Thymus (tissue), 11 donors: ENCODE measurements around the gene ATAD3A. TPM values are rescaled to one million over a fixed set of nuclear protein-coding genes. Genes with fewer than 3 reads are reported as not detected.
"Not testable (repeated sequence)": the region's sequence is repeated elsewhere in the genome, so short reads cannot be mapped to it uniquely, and the experiment has no call there.

Source experiments
- DNase-seq, 9 donors: peaks; one replicate each; pipeline ENCODE4 v3.0.0-alpha.2; 2013; ENCODE audit warnings: low spot score in 9 of 9, low read depth in 6 of 9, missing footprints in 1 of 9
- H3K27ac ChIP-seq, 2 donors: one replicate each; pipeline ENCODE4 v1.5.1; 2013; ENCODE audit warnings: control low read depth in 1 of 2, low read depth in 1 of 2, low read length in 1 of 2, mild to moderate bottlenecking in 1 of 2, moderate library complexity in 1 of 2
- H3K27me3 ChIP-seq, 2 donors: one replicate each; pipeline ENCODE4 v1.5.1; 2013; ENCODE audit warnings: low read length in 1 of 2; ENCODE audit not compliant: control insufficient read depth in 2 of 2, insufficient read depth in 1 of 2
- H3K36me3 ChIP-seq, 2 donors: one replicate each; pipeline ENCODE4 v1.5.1; 2013; ENCODE audit warnings: low read length in 1 of 2, mild to moderate bottlenecking in 1 of 2, moderate library complexity in 1 of 2; ENCODE audit not compliant: control insufficient read depth in 2 of 2, insufficient read depth in 2 of 2
- H3K4me1 ChIP-seq, 2 donors: one replicate each; pipeline ENCODE4 v1.5.1; 2013; ENCODE audit warnings: low read length in 2 of 2; ENCODE audit not compliant: control insufficient read depth in 2 of 2, insufficient read depth in 2 of 2
- H3K4me3 ChIP-seq, 2 donors: one replicate each; pipeline ENCODE4 v1.5.1; 2013; ENCODE audit warnings: low read length in 2 of 2, control low read depth in 1 of 2, mild to moderate bottlenecking in 1 of 2
- H3K9me3 ChIP-seq, 2 donors: one replicate each; pipeline ENCODE4 v1.5.1; 2013; ENCODE audit warnings: low read length in 1 of 2, mild to moderate bottlenecking in 1 of 2; ENCODE audit not compliant: control insufficient read depth in 2 of 2, insufficient read depth in 1 of 2
- WGBS: extraction: QIAGEN DNeasy Blood & Tissue Kit; methylation state at CpG from one replicate; pipeline ENCODE4 v1.1.7; 2013; 5-methylcytosine and 5-hydroxymethylcytosine counted together
- polyA plus RNA-seq: library from polyadenylated mRNA; stranded (reverse); fragments of 200-250 nt; gene quantifications from one replicate; pipeline ENCODE4 v1.2.3, GENCODE V29; 2013
- total RNA-seq: library from RNA; stranded (reverse); fragments of 120-200 nt; gene quantifications from one replicate; pipeline ENCODE4 v1.2.4, GENCODE V29; 2013
- donor health status: healthy.

The ATAD3A gene
- total and polyA plus RNA-seq, 2 donors, result 17.5 to 20.2 TPM

GRCh38 chr1:1533894-1534291 lies 21.9 kb downstream of the ATAD3A start:
- Histone ChIP-seq H3K36me3 (peaks cover 12 to 30% of the 10 kb centered on the region in 2 donors), H3K9me3 (peaks cover 1 to 18% of the 10 kb centered on the region in 2 donors)
- 95% methylated on average over 15 of the region's 18 CpGs for WGBS
- H3K4me3 ChIP-seq, H3K27ac ChIP-seq, H3K4me1 ChIP-seq, DNase-seq, H3K27me3 ChIP-seq: not testable (repeated sequence)

GRCh38 chr1:1534401-1535154 lies 22.6 kb downstream of the ATAD3A start:
- Histone ChIP-seq H3K27me3 (peaks cover 5 to 15% of the 10 kb centered on the region in 2 donors), H3K4me3 (no peak overlapping the region), H3K27ac (no peak overlapping the region), H3K36me3 (peaks cover 9 to 25% of the 10 kb centered on the region in 2 donors), H3K9me3 (peaks cover 1 to 18% of the 10 kb centered on the region in 2 donors), H3K4me1 (peaks cover 0 to 4% of the 10 kb centered on the region in 2 donors)
- WGBS, result 95% methylated on average over 31 of the region's 31 CpGs
- no peak for DNase-seq

DNA sequence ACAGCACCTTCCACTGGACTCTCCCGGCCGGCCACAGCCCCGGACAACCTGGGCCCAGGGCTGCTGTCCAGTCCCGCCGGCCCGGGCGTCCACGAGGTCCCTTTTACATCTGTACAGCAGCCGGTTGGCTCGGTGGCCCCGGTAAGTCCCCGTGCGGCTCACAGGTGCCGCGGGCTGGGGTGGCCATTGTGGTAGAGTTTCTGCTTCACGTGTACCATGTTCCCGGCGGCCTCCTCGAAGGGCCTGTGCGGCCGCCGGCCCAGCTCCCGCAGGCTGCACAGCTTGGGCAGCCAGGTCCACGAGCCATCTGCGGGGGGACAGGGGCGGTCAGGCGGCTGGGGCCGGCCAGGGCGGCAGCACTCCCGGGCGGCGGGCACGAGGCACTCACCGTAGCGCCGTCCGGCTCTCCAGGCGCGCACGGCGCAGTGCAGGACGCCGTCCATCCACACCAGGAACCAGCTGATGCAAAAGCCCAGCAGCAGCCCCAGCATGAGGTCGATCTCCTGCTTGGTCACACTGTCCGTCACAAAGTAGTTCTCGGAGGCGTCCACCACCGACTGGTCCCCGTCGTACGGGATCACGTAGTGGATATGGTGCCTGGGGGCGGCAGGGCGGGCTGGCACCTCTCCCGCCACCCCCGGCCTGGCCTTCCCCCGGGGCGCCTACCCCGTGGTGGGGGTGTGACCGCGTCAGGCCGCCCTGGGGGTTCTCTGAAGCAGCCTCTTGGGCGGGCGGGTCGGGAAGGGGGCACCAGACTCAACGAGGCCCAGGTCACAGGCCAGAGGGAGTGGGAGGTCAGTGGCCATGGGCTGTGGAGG lies 23.4 kb downstream of the ATAD3A start:
- Histone ChIP-seq H3K27me3 (peaks cover 5 to 17% of the 10 kb centered on the region in 2 donors), H3K27ac (no peak overlapping the region), H3K9me3 (peaks cover 0 to 12% of the 10 kb centered on the region in 2 donors), H3K4me1 (peaks cover 0 to 4% of the 10 kb centered on the region in 2 donors), H3K4me3 (no peak overlapping the region), H3K36me3 (peaks cover 3 to 18% of the 10 kb centered on the region in 2 donors)
- DNase-seq, result no peak
- 97% methylated on average over 66 of the region's 66 CpGs for WGBS

DNA sequence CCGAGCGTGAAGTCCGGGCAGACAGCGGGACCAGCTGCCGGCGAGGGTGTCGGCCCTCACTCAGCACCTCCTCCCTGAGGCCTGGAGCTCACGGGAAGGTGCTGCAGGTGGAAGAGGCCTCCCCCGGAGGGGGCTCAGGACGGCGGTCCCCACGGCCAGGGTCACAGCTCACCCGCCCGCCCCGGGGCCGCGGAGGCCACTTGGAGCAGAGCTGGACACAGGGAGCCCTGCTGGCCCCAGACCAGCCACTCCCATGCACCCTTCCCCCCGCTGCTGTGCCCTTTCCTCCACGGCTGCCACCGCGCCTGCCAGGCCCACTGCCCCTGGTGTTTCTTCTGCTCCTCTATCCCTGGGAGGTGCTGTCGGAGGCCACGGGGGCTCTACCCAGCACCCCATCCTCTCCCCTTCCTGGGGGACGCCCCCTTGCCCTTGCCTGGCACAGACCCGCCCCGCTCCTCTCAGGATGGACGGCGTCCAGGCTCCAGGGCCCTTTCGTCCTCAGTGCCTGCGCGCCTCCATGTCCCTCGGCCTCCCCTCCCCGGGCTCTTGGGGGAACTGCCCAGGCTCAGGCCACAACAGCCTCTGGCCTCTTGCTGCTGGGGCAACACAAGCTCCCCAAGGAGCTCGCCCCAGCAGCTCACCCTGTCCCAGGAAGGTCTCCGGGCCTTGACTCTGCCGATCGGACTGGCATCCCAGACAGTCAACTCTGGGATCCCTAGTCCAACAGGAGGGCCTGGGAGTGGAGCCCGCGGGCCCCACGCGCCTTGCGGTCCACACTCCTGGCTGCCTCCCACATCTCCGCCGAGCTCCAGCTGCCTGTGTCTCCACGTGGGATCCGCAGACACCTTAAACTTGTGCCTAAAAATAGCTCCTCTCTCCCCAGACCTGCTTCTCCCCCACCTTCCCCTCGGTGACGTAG lies 24.3 kb downstream of the ATAD3A start:
- Histone ChIP-seq H3K27me3 (peaks cover 5 to 24% of the 10 kb centered on the region in 2 donors), H3K27ac (no peak overlapping the region), H3K9me3 (peaks cover 0 to 6% of the 10 kb centered on the region in 2 donors), H3K4me3 (no peak overlapping the region), H3K36me3 (peaks cover 5 to 23% of the 10 kb centered on the region in 2 donors), H3K4me1 (peaks cover 2 to 8% of the 10 kb centered on the region in 2 donors)
- 95% methylated on average over 48 of the region's 48 CpGs for whole genome bisulfite sequencing
- no peak for DNase-seq

- H3K4me1 ChIP-seq, result peaks cover 2 to 8% of the 10 kb centered on the region in 2 donors
- H3K9me3 ChIP-seq, result no peaks in the 10 kb centered on the region
- H3K27me3 ChIP-seq, result peaks cover 5 to 25% of the 10 kb centered on the region in 2 donors
- 98% methylated on average over 15 of the region's 15 CpGs for WGBS
- no peak for DNase-seq
- H3K36me3 ChIP-seq, result peaks cover 12 to 30% of the 10 kb centered on the region in 2 donors
- no peak overlapping the region for H3K27ac ChIP-seq
- no peak overlapping the region for H3K4me3 ChIP-seq
Observed at GRCh38 chr1:1536938-1537546, 25.1 kb downstream of the ATAD3A start.

DNA sequence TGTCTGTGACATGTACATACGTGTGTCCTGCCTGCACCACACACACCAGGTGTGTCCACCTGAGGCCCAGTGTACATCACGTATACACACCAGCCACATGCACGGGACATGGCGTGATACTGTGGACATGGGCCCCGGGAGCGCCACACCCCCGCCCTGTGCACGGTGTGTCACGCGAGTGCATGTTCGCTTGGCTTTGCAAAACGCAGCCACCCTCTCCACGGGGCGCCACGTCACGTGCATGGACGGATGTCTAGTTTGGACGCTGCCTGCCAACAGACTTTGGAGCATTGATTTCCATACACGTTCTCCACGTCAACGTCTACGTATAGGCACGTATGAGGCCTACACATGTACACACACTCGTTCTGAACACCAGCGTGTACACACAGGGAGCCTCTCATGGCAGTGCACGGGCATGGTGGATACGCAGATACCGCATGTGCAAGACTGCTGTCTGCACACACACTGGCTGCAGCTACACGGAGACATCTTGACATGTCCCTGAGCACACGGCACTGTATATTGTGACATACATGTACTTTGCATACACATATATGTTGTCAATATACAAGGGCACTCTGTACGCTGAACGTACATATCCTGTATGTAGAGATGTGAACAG lies 25.8 kb downstream of the ATAD3A start:
- Histone ChIP-seq H3K9me3 (no peaks in the 10 kb centered on the region), H3K4me1 (peaks cover 2 to 8% of the 10 kb centered on the region in 2 donors), H3K27me3 (peaks cover 5 to 25% of the 10 kb centered on the region in 2 donors), H3K4me3 (no peak overlapping the region), H3K27ac (no peak overlapping the region), H3K36me3 (peaks cover 13 to 32% of the 10 kb centered on the region in 2 donors)
- WGBS, result 98% methylated on average over 32 of the region's 32 CpGs
- DNase-seq, result no peak

GRCh38 chr1:1538334-1538733 lies 26.4 kb downstream of the ATAD3A start:
- H3K9me3 ChIP-seq, result no peaks in the 10 kb centered on the region
- DNase-seq, result no peak
- peaks cover 14 to 38% of the 10 kb centered on the region in 2 donors for H3K36me3 ChIP-seq
- peaks cover 2 to 8% of the 10 kb centered on the region in 2 donors for H3K4me1 ChIP-seq
- H3K27me3 ChIP-seq, result peaks cover 5 to 25% of the 10 kb centered on the region in 2 donors
- WGBS, result 98% methylated on average over 23 of the region's 23 CpGs
- no peak overlapping the region for H3K27ac ChIP-seq
- H3K4me3 ChIP-seq, result no peak overlapping the region

GRCh38 chr1:1538989-1539309 lies 27.0 kb downstream of the ATAD3A start:
- H3K27ac ChIP-seq, result no peak overlapping the region
- no peak overlapping the region for H3K4me3 ChIP-seq
- no peaks in the 10 kb centered on the region for H3K9me3 ChIP-seq
- no peak for DNase-seq
- H3K4me1 ChIP-seq, result peaks cover 2 to 8% of the 10 kb centered on the region in 2 donors
- H3K27me3 ChIP-seq, result peaks cover 5 to 25% of the 10 kb centered on the region in 2 donors
- H3K36me3 ChIP-seq, result peaks cover 21 to 44% of the 10 kb centered on the region in 2 donors
- WGBS, result 94% methylated on average over 18 of the region's 18 CpGs
